Measurements from ENCODE around the gene NKD2. TPM values are rescaled to one million over a fixed set of nuclear protein-coding genes. Genes with fewer than 3 reads are reported as not detected.

Gene NKD2
- polyA plus RNA-seq, 1 experiment: not detected

GRCh38 chr5:995318-995717 is 13.3 kb upstream of the NKD2 start:
- no peak overlapping the region for H3K4me3 ChIP-seq (ENCODE audit: low read depth, low read length)
- TF ChIP-seq CTCF (IDR thresholded peaks at IDR 0.05; ENCODE audit: low read depth, low read length): no peak
- ChIA-PET POLR2A (no interaction called here), CTCF (no interaction called here)
- no peaks in the 10 kb centered on the region; the same call in 1 of the 2 replicates for H3K9me3 ChIP-seq (ENCODE audit: control insufficient read depth, insufficient read depth, low read length)
- no peak overlapping the region for H3K27ac ChIP-seq (ENCODE audit: low read depth, low read length)
- no peak for DNase-seq (ENCODE audit: low read depth, low spot score)
- peaks cover 29% of the 10 kb centered on the region for H3K27me3 ChIP-seq (ENCODE audit: control insufficient read depth, insufficient read depth, low read length)

- no peak overlapping the region for H3K27ac ChIP-seq (ENCODE audit: low read depth, low read length)
- POLR2A ChIA-PET: interaction anchor here (1.4 kb wide), 1 partner anchor 40 kb away, joined by 3 read pairs; no protein-coding TSS in a partner anchor
- H3K9me3 ChIP-seq (ENCODE audit: control insufficient read depth, insufficient read depth, low read length): no peaks in the 10 kb centered on the region
- no peak overlapping the region for H3K4me3 ChIP-seq (ENCODE audit: low read depth, low read length)
- peaks cover 25% of the 10 kb centered on the region for H3K27me3 ChIP-seq (ENCODE audit: control insufficient read depth, insufficient read depth, low read length)
- no peak for DNase-seq (ENCODE audit: low read depth, low spot score)
- no peak for TF ChIP-seq CTCF (IDR thresholded peaks at IDR 0.05; ENCODE audit: low read depth, low read length)
- CTCF ChIA-PET: interaction anchor here (1.2 kb wide), 1 partner anchor 11 kb away, joined by 4 read pairs; the partner anchor contains the start of gene NKD2
These were observed 11.6 kb upstream of the NKD2 start for GRCh38 chr5:997001-997474.

GRCh38 chr5:997711-998110 is 10.9 kb upstream of the NKD2 start:
- no peak overlapping the region for H3K27ac ChIP-seq (ENCODE audit: low read depth, low read length)
- DNase-seq (ENCODE audit: low read depth, low spot score): no peak
- ChIA-PET POLR2A (interaction anchor here (1.4 kb wide), 1 partner anchor 41 kb away, joined by 3 read pairs; no protein-coding TSS in a partner anchor), CTCF (interaction anchor here (1.2 kb wide), 1 partner anchor 10 kb away, joined by 4 read pairs; the partner anchor contains the start of gene NKD2)
- TF ChIP-seq CTCF (IDR thresholded peaks at IDR 0.05; ENCODE audit: low read depth, low read length): no peak
- no peak overlapping the region for H3K4me3 ChIP-seq (ENCODE audit: low read depth, low read length)
- no peaks in the 10 kb centered on the region for H3K9me3 ChIP-seq (ENCODE audit: control insufficient read depth, insufficient read depth, low read length)
- H3K27me3 ChIP-seq (ENCODE audit: control insufficient read depth, insufficient read depth, low read length): peaks cover 20% of the 10 kb centered on the region

GRCh38 chr5:998246-999031 is 10.2 kb upstream of the NKD2 start:
- H3K27ac ChIP-seq (ENCODE audit: low read depth, low read length): no peak overlapping the region
- no peak for DNase-seq (ENCODE audit: low read depth, low spot score)

More at GRCh38 chr5:998246-999031, 10.2 kb upstream of the NKD2 start:
- POLR2A ChIA-PET: interaction anchor here (1.4 kb wide), 1 partner anchor 42 kb away, joined by 3 read pairs; no protein-coding TSS in a partner anchor
- Histone ChIP-seq H3K9me3 (ENCODE audit: control insufficient read depth, insufficient read depth, low read length) (no peaks in the 10 kb centered on the region), H3K27me3 (ENCODE audit: control insufficient read depth, insufficient read depth, low read length) (peaks cover 21% of the 10 kb centered on the region), H3K4me3 (ENCODE audit: low read depth, low read length) (no peak overlapping the region)
- TF ChIP-seq CTCF (IDR thresholded peaks at IDR 0.05; ENCODE audit: low read depth, low read length): no peak
- CTCF ChIA-PET: no interaction called here

Data from AG04450 (cell line).